GM21528 (cell line): ENCODE results near the gene LGALS3BP.
"Not testable (repeated sequence)": the region's sequence is repeated elsewhere in the genome, so short reads cannot be mapped to it uniquely, and the experiment has no call there.

Source experiments
- ATAC-seq: cut with Tn5 transposase; IDR thresholded peaks from one replicate; pipeline ENCODE4 v1.9.1; 2021; ENCODE audit warnings: mild to moderate bottlenecking, moderate library complexity; ENCODE audit not compliant: unreplicated experiment, low FRiP score

LGALS3BP gene

GRCh38 chr17:78946131-78946530, 33.6 kb downstream of the LGALS3BP start:
- ATAC-seq = no peak

- not testable (repeated sequence) for ATAC-seq
Measured at GRCh38 chr17:78945455-78945854, 34.3 kb downstream of the LGALS3BP start.

- no peak for ATAC-seq
Measured at GRCh38 chr17:78944956-78945355, 34.8 kb downstream of the LGALS3BP start.

GRCh38 chr17:78944026-78944425, 35.7 kb downstream of the LGALS3BP start:
- no peak for ATAC-seq

- ATAC-seq = no peak
Measured at GRCh38 chr17:78940708-78941107, 39.0 kb downstream of the LGALS3BP start.

GRCh38 chr17:78940258-78940657, 39.5 kb downstream of the LGALS3BP start:
- ATAC-seq = no peak

- no peak for ATAC-seq
Measured at GRCh38 chr17:78939615-78940014, 40.1 kb downstream of the LGALS3BP start.

GRCh38 chr17:78937561-78937960, 42.2 kb downstream of the LGALS3BP start:
- ATAC-seq = no peak

- ATAC-seq = no peak
Measured at GRCh38 chr17:78935419-78936323, 44.1 kb downstream of the LGALS3BP start.

- ATAC-seq = no peak
Measured at GRCh38 chr17:78934681-78935418, 44.9 kb downstream of the LGALS3BP start.

GRCh38 chr17:78933959-78934568, 45.7 kb downstream of the LGALS3BP start:
- ATAC-seq = no peak

- ATAC-seq = no peak
Measured at GRCh38 chr17:78933025-78933958, 46.4 kb downstream of the LGALS3BP start.

- ATAC-seq = no peak
Measured at GRCh38 chr17:78929908-78930775, 49.6 kb downstream of the LGALS3BP start.

- ATAC-seq = no peak
Measured at GRCh38 chr17:78925662-78926555, 53.8 kb downstream of the LGALS3BP start.

- no peak for ATAC-seq
Measured at GRCh38 chr17:78925234-78925633, 54.5 kb downstream of the LGALS3BP start, which contains the start of gene TIMP2. TIMP2 (minus strand) TSS chr17:78925387; CDS start chr17:78925088, 299 bp downstream.

GRCh38 chr17:78924481-78925151, 55.1 kb downstream of the LGALS3BP start:
- ATAC-seq = no peak

- ATAC-seq = no peak
Measured at GRCh38 chr17:78923660-78924453, 55.9 kb downstream of the LGALS3BP start.
